NCI-H1048 (cell line): ENCODE results near the gene GALNT2.
A peak's percentile ranks its signal among the peaks of the same experiment; 100 is the strongest.

Source experiments
- DNase-seq: peaks from one replicate; lab custom pipeline; 2025; lab: John Stamatoyannopoulos, UW

Gene GALNT2

DNA sequence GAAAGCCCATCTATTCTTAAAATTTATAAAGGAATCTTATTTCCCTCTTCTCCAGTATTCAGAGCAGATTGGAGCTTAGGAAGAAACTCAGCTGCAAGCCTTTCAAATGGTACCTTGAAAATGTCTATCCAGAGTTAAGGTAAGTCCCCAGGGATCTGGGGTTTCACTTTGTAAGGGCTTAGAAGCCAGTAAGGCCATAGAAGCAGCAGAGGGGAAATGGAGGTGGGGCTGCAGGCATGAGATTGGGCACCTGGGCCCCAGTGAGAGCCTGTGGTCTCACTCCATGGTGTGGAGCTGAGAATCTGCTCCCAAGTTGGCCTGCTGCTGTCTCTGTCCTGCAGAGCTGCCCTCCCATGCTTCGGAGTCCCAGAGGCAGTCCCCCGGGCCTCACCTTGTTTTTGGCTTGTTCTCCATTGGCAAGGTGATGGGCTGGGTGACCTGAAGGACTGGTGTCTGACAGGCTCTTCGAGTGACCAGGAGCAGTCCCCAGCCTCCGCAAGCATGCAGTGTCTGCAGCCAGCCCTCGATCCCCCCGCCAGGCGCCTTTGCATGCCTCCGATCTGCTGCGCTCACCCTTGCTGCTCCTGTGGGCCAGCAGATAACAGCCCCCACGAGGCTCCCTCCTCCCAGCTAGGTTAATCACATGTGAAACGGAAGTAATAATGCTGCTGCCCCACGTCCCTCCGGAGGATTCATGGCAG is 196.0 kb downstream of the GALNT2 start:
- no peak for DNase-seq

DNA sequence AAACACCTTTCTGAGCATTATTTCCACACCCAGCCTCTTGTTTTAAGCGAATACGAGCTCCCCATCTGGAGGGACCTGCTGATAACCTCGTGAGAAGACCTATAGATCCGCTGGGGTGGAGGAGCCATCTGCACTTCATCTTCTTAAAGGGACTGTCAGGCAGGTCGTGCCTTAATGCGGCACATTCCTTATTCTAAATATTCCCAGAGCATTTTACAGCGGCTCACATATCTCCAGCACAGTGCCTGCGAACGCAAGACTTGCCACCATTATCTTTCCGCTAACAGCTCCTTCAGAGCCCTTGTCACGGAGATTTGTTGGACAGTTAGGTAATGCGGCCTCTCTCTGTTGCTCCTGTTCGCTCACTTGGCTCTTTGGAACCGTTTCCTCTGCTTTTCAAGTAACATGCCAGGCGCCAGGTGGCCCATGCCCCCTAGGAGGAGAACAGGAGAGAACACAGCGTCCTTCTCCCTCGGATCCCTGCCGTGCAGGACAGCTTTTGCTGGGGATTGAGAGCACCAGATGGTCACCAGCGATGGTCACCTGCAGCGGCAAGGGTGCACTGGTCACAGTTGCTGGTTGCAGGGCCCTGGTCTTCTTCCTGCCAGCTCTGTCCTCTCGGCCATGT is 196.6 kb downstream of the GALNT2 start:
- DNase-seq, result no peak

DNA sequence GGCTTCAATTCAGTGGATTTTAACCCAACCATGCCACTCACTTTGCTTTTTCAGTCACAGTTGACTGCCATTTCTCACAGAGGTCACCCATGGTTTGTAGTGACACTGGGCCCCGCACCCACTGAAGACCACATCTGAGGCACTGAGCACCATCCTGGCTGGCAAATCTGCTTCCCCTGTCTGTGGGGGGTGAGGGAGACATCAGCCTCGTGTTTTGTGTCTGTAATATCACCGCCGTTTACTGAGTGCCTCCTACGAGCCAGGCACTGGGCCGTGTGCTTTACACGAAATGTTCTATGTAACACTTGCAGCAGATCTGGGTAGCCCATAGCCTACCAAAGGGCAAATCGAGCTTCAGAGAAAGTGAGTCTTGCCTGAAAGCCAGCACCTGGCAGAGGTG is 197.3 kb downstream of the GALNT2 start:
- DNase-seq, result no peak

DNA sequence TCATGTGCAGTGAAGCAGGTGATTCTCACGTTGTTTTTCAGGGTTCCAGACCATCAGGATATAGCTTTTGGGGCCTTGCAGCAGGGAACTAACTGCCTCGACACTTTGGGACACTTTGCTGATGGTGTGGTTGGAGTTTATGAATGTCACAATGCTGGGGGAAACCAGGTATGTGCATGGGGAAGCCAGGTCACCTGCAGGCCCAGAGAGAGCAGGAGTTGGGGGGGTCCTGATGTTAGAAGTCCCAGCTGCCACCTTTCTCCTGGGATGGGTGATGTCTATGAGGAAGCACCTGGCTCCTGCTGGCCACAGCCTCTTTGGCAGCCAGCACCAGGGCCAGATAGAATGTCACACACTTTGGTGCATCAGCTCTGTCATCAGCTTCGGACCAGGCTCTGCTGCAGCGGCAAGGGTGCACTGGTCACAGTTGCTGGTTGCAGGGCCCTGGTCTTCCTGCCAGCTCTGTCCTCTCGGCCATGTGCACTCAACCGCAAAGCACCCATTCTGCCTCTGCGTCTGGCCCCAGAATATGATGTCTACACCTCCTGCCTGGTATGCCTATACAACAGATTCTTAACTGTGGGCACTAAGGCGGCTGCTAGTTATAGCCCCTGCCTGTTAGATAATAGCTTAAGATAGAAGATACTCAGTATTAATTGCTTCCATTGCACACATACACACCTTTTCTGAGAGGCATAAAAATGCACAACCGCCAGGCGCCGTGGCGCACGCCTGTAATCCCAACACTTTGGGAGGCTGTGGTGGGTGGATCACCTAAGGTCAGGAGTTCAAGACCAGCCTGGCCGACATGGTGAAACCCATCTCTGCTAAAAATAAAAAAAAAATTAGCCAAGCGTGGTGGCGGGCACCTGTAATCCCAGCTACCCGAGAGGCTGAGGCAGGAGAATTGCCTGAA is 198.4 kb downstream of the GALNT2 start:
- no peak for DNase-seq

DNA sequence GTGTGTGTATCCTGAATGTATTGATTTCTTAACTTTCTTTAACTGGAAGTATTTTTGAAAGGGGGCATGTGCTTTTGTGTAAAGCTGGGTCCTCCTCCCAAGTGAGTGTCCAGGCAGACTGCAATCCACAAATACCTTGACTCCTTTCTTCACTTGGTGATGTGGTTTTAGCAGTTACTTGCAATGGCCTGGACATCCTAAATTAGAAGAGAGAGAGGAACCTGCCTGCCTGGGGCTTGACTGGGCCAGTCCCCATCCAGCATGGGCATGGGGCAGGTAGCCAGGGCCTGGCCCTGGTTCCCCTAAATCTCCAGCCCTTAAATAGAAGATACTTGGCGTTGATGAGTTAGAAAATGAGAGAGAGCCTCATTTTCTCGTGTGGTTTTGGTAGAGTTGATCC is 199.4 kb downstream of the GALNT2 start:
- DNase-seq, result no peak

DNA sequence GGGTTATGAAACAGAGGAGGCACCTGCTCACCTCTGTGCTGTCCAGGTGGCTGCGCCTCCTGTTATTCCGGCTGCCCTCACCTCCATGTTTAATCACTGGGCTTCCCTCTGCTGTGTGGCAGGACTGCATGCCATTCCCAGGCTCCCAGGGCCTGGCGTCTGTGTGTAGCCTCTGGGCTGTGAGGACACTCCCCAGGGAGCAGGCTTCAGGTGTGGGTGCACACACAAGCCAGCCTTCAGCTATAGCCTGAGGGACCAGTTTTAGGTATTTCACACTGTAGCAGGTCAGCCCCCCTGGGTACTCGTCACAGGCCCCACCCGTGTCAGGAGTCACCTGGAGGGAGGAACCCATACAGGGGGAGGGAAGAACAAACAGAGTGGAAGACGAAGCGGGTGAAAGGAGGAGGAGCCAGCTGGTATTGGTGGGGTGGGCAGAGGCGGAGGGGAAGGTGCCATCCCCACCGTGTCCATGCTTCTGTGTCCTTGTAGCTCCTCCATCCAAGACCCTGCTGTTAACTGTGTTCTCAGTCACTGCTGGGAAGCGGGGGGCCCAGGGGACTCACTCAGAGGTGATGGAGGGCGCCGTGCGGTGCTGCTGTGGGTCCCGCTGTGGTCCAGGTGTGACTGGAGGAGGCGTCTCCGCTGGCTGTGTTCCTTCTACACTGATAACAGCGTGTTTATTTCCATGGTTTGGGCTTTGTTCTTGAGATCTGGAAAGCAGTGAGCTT is 200.5 kb downstream of the GALNT2 start:
- no peak for DNase-seq

DNA sequence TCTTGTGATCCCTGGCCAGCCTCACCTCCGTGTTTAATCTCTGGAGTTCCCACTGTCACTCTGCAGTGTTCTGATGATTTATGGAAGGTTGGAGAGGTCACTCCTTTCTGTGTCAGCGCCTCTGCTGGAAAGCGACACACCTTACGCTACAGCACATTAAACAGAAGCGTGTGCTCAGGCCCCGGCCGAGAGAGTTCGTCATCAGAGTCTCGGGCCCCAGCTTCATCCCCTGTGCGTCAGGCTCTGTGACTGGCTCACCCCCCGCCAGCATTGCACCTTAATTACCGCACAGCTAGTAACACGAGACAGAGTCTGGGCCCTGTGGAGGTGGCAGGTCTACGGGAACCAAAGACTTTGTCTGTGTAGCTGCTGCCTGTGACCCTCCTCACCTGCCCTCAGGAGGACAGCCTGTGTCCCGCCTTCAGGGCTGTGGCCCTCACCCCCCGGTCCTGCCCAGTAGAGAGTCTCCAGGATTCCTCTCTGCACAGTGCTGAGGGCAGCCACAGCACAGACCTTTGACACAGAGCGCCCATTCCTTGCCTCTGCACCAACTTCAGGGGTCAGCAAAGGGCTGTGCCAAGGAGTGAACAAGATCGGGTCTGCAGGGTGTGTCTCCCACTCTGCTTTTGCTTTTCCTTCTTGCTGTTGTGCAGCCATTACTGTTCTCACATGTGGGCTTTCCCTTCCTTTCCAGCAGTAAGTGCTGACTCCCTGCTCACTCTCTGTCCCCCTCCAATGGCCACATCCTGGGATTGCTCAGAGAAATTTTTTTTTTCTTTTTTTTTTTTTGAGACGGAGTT is 201.5 kb downstream of the GALNT2 start:
- peak; percentile 3 for DNase-seq

DNA sequence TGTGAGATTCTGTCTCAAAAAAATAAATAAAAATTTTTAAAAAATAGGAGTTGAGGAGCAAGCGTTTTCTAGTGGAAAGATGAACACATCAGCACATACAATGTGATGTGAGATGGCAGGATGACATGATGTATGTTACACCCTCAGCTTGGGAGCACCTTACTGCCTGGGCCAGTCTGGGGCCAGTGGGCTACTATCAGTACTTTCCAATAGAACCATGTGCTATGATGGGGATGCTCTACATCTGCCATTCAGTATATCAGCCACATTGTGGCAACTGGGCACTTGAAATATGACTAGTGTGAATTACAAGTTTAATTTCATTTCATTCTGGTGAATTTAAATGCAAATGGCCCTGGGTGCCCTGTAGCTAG is 203.1 kb downstream of the GALNT2 start:
- DNase-seq, result no peak

DNA sequence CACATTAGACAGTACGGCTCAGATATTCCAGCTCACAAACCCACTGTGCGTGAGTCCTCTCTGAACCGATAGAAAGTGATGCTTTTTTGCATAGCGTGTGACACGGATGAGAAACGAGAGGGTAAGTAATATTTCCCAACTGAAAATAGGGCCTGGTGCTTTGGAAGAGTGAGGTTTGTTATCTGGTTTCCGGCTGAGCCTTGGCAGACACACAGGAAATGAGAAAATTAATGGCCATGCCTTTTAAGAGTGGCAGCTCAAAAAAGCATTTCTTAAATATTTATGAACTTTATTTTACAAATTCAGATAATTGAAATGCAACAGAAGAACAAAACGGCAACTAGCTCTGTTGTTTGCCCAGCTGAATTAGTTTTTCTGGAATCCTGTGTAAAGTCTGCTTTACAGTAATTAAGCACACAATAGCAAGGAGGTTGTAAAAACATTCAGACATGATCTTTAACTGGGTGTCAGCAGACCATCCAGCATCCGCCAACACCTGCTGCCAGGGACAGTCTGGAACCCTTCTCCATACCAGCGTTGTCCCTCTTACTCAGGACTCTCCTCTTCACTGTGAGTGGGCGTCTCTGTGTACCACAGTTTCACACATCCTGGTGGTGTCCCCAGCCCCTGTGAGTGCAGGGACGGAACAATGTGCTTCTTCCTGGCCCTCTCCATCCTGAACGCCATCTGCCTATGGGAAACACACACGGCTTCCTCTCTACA is 203.7 kb downstream of the GALNT2 start:
- no peak for DNase-seq

DNA sequence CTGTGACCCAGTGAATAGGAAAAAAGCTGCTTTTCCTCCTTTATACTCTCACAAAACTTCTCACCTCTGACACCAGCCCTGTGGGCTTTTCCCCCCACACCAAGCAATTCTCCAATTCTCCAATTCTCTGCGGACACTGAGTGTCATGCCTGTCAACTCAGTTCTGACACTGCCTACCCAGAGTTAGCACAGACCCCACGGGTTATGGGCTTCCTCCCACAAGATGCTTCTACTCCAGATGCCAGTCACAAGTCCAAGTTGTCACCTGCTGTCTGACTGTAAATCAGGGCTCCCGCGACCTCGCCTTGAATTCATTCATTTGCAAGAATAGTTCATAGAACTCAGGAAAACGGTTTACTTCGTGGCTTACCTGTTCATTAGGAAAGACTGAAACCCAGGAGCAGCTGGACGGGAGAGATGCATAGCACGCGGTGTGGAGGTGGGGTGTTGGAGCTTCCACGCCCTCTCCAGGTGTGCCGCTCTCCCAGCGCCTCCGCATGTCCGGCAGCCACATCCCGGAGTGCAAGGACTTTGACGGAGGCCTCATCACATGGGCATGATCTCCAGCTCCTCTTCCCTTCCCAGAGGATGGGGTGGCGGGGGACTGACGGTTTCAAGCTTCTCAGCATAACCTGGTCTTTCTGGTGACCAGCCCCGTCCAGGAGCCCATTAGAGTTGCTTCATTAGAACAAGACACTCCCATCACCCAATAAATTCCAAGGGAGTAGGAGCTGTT is 204.4 kb downstream of the GALNT2 start:
- no peak for DNase-seq

DNA sequence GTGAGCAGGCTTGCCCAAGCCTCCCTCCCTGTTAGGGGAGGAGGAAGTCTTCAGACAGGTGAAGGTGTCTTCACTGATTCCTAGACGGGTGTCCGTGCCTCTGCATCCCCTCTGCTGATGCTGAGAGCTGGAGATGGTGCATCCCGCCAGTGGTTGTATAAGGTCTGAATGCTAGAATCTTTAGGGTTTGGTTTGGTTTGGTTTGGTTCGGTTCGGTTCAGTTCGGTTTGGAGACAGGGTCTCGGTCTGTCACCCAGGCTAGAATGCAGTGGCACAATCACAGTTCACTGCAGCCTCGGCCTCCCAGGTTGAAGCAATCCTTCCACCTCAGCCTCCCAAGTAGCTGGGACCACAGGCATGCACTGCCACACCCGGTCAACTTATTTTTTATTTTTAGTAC is 205.5 kb downstream of the GALNT2 start:
- DNase-seq, result no peak

DNA sequence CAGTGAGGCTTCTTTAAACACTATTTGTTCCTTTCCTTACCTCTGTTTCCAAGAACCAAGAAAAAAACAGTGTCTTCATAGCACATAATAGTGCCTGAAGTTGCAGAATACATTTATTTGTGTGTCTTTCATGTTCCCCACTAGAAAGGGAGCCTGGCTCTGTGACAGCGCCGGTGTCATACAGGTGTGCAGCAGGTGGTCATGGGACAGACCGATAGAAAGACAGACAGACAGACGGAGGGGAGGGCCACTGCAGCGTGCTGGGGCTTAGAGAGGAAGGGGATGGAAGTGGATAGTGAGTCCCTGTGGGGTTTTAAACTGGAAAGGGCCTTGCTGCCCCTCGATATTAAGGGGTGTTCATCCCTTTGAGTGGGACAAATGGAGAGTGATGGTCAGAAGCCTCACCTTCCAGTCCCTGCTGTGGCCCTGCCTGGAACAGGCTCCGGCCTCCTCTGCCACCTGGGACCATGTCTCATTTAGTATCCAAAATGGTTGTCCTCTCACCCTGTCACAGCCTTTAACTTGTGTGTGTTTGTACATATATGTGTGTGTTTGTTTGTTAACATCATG is 206.2 kb downstream of the GALNT2 start:
- DNase-seq, result no peak

DNA sequence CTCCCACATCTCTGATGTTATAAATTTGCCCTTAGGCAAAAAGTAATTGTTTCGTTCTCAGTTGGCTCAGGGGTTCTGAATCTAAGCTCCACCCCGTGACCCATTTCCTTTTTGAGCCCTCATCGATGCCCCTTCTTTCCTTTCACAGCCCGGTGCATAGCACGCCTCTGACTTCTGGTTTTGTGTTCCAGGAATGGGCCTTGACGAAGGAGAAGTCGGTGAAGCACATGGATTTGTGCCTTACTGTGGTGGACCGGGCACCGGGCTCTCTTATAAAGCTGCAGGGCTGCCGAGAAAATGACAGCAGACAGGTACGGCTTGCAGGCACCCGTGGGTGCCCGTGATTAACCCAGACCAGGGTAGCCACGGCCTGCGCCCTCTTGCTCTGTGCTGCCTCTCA is 207.2 kb downstream of the GALNT2 start:
- no peak for DNase-seq

DNA sequence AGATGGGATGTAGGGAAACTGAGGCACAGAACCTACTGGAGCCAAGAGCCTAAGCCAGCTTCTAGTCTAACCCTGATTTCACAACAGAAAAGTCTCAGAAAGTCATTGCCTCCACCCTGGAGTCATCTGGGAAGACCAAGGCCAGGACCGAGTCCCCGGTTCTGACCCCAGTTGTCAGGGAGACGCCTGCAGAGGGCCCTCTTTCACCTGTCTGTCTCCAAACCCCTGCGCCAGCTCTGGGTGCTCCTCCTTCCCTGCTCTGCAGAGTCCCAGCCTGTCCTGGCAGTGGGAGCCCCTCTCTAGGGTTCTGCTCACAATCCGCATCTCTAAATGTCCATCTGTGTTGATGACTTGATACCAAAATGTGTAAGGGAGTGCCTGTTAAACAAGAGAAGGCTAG is 209.4 kb downstream of the GALNT2 start:
- DNase-seq, result no peak

DNA sequence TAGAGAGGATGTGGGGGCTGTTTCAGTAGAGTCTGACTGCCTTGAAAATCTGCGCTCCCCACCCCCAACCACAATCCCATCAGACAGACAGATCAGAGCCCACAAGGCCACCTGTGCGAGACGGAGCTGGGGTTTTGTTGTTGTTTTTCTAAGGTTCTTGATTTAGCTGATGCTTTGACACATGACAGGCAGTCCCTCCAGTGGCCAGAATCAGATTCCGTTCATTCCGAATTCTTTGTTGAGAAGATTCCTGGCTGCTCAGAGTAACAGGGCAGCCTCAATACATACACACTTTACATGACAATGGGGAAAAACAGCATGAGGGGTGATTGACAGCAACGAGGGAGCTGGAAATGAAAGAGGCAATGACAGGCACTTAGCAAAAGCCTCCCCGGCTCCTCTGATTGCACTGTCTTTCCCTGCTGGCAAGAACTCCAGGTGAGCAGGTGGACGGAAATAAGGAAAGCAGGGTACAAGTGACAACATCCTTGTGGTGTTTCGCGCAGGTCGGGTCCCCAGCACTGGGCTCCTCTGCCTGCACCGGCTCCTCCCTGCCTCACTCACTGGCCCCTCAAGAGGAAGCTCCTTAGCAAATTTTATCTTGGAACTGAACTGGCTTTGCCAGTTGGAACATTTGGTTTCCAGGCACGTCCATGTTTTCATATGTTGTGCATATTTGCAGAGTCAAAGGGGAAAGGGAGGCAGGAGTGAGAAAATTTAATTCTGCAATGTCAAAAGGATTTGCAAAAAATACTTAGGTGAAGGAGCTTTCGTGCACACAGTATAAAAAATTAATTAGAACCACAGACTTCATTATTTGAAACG is 210.4 kb downstream of the GALNT2 start:
- DNase-seq, result no peak

DNA sequence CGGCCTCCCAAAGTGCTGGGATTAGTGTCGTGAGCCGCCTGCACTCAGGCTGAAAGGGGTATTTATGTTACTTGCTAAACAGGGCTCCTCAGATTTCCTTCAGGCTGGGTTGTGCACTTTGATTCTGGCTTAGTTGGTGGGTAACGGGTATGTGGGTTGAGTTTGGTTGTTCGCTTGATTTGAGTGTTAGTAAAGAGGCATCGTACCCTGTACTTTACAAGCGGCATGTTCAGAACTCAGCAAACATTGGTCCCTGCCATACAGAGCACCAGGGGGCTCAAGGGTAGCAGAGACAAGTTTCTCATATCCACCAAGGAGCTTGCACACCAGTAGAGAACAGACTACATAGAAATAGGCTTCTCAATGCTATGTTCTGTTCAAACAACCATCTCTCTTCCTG is 211.3 kb downstream of the GALNT2 start:
- DNase-seq, result no peak

DNA sequence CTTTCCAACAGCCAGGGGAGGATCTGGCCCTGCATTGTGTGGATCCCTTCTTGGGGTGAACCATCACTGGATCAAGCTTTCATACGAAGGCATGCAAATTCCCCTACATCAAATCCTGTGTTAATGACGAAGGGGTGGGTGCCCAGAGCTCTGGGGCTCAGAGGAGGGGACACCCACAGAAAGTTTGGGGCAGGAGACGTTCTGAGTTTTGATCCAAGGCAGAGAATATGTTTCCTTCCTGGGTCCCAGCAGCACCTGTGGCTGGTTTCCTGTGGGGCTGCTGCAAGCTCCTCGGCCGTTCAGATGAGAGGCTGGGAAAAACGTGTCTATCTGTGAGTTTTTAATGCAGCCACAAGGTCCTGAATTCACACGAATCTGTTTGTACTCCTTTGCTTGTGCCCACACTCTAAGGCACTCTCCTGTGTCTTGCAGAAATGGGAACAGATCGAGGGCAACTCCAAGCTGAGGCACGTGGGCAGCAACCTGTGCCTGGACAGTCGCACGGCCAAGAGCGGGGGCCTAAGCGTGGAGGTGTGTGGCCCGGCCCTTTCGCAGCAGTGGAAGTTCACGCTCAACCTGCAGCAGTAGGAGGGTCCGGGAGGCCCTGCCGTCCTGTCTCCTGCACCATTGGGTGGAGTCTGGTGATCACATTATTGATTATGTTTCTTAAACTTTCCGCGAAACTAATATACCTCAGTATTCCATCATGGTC is 212.0 kb downstream of the GALNT2 start:
- DNase-seq, result no peak

DNA sequence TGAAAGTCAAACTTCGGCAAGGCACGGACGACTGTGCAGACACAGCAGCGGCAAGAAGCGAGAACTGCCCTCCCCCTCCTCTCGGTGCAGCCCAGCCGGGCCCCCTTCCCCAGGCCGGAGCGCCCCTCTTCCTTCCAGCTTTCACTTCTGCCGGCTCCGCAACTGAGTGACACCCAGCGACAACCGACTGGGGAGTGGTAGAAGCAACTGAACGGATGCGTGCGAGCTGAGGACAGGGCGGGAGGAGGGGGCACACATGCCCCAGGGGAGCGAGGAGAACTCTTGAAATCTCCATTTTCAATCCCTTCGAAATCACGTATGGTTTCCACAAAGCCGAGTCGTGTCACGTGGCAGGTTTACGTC is 212.5 kb downstream of the GALNT2 start:
- DNase-seq, result no peak
